HepG2 (cell line): ENCODE results near the gene PDE3B.

Source experiments
- CBX5 ChIP-seq: sonication (generic); formaldehyde crosslinking; IDR thresholded peaks from 2 replicates; pipeline ENCODE4 v1.4.0; 2020; ENCODE audit warnings: missing genetic modification reagents, borderline replicate concordance
- CSRNP1 ChIP-seq: sonication (generic); formaldehyde crosslinking; IDR thresholded peaks from 2 replicates; pipeline ENCODE4 v1.8.1; 2023; ENCODE audit warnings: mild to moderate bottlenecking, missing genetic modification reagents
- CTCF ChIP-seq: sonication (generic); formaldehyde crosslinking; IDR thresholded peaks from 2 replicates; pipeline ENCODE4 v1.5.0; 2020; ENCODE audit warnings: mild to moderate bottlenecking, missing genetic modification reagents, moderate library complexity
- FOSL2 ChIP-seq: sonication (generic); formaldehyde crosslinking; IDR thresholded peaks from 2 replicates; pipeline ENCODE4 v1.4.0; 2020; ENCODE audit warnings: missing genetic modification reagents
- NFIB ChIP-seq: sonication (generic); formaldehyde crosslinking; IDR thresholded peaks from 2 replicates; pipeline ENCODE4 v1.9.0; 2021; ENCODE audit warnings: missing genetic modification reagents, mild to moderate bottlenecking, borderline replicate concordance
- TSC22D2 ChIP-seq: sonication (generic); formaldehyde crosslinking; IDR thresholded peaks from 2 replicates; pipeline ENCODE4 v1.5.1; 2020; ENCODE audit warnings: missing genetic modification reagents, mild to moderate bottlenecking, borderline replicate concordance
- ZNF556 ChIP-seq: sonication (generic); formaldehyde crosslinking; IDR thresholded peaks from 2 replicates; pipeline ENCODE4 v1.4.0; 2020; ENCODE audit warnings: mild to moderate bottlenecking, missing genetic modification reagents, borderline replicate concordance
- ZNF629 ChIP-seq: sonication (generic); formaldehyde crosslinking; conservative IDR thresholded peaks from 2 replicates; pipeline ENCODE4 v1.5.0; 2020; ENCODE audit warnings: missing genetic modification reagents

- TF ChIP-seq TSC22D2 (CRISPR knock-in tag) (no peak), CSRNP1 (CRISPR knock-in tag) (no peak), ZNF556 (CRISPR knock-in tag) (no peak), ZNF629 (CRISPR knock-in tag) (no peak), CBX5 (CRISPR knock-in tag) (no peak), NFIB (CRISPR knock-in tag) (no peak), FOSL2 (no peak), CTCF (CRISPR knock-in tag) (no peak)
These were observed 270.9 kb downstream of the PDE3B start for GRCh38 chr11:14914536-14914935.
